GM21576 (cell line): Measurements from ENCODE around the gene KRTAP10-12.

Source experiments
- ATAC-seq: cut with Tn5 transposase; IDR thresholded peaks from one replicate; pipeline ENCODE4 v1.9.1; 2021; ENCODE audit warnings: mild to moderate bottlenecking, moderate library complexity; ENCODE audit not compliant: unreplicated experiment

Gene KRTAP10-12

GRCh38 chr21:44710756-44711326 is 13.9 kb downstream of the KRTAP10-12 start:
- no peak for ATAC-seq

DNA sequence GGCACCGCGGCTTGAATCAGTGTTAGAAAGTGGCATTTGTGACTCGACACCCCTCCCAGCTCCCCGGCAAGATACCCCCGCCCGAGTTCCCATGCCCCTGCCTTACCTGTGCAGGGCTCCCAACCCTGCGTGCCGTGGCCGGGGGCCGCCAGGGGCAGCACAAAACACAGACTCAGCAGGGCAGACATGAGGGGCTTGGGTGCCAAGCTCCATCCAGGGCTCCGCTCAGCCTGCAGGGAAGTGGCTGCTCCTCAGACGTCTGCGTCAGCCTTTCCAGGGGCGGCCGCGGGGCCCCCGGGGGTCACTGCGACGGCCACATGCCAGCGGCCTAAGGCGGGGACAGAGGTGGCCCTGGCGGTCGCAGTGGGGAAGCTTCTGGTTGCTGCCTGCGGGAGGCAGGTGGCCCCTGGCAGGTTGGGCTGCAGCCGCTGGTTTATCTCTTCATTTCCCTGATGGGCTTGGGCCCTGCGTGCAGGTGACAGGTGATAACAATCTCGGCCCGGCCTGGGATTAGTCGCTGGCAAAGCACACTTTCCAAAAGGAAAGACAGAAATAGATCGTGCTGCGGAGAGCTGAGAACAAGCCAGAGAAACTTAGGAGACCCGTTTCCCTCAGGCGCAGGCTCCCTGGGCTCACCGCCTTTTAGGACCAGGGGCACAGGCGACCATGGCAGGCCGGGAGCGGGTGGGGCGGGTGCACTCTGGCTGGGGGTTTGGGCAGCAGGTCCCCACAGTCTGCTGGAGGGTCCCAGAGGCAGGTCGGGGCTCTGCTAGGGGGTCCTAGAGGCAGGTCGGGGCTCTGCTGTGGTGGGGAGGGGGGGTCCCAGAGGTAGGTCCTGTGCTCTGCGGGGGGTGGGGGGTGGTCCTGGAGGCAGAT is 14.6 kb downstream of the KRTAP10-12 start, which contains the start of gene TSPEAR:
Gene TSPEAR, minus strand, starts transcription at position 246 of the 876 bp plus-strand sequence. Its CDS starts 58 bp downstream, at position 188.
- no peak for ATAC-seq

- ATAC-seq, result no peak
Observed at GRCh38 chr21:44712203-44713028, 15.4 kb downstream of the KRTAP10-12 start.

GRCh38 chr21:44713130-44713529 is 16.2 kb downstream of the KRTAP10-12 start:
- no peak for ATAC-seq

GRCh38 chr21:44713846-44714245 is 16.9 kb downstream of the KRTAP10-12 start:
- no peak for ATAC-seq

DNA sequence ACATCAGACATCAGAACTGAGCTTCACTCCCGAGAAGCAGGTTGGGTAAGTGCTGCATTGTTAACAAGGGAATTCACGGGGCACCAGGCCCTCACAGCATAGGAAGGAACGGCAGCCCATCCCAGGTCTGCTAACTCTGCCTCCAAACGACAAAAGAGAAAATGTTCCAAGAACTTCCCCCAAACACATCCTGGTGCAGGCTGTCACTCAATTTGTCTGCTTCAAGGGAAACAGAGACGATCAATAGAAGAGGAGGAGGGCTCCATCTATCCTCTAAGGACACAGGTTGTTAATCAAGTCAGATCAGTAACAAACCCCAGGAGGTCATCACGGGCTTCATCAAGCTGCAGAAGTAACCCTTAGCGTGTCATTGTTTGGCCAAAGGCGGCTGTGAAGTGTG is 17.9 kb downstream of the KRTAP10-12 start:
- ATAC-seq, result no peak

- ATAC-seq, result no peak
Observed at GRCh38 chr21:44716984-44717383, 20.0 kb downstream of the KRTAP10-12 start.

DNA sequence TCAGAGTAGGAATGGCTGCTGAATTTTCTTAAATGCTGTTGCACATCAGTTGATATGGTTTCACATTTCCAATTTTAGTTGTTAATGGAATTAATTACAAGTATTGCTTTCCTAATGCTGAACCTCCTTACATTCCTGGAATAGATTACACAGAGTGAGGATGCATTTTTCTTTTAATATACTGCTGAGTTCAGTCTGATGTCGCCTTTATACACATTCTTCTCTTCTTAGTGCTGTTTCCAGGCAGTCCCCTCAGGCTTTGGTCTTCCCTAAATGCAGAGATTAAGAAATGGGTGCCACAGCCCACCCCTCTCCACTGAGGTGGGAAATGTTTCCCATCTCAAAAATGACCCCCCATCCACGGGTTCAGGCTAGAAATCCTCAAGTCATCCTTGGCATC is 21.1 kb downstream of the KRTAP10-12 start:
- ATAC-seq, result no peak

DNA sequence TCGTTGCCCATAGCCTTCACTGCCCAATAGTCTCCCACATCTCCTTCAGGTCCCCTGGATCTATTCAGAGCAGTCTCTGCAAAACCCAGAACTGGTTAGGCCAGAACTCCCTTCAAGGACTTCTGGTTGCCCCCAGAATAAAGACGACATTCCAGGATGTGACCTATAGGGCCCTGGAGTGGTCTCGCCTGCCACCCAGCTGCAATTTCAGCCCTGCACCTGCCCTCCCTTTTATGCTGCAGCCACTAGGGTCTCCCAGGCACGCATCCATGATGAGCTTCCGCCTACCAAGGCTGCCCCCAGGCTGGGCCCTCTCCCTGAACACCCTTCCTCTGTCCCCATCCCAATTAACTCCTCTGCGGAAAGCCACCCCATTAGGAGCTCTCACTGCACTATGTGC is 21.6 kb downstream of the KRTAP10-12 start:
- no peak for ATAC-seq

- ATAC-seq, result no peak
Observed at GRCh38 chr21:44720170-44720569, 23.2 kb downstream of the KRTAP10-12 start.

GRCh38 chr21:44722731-44723130 is 25.8 kb downstream of the KRTAP10-12 start:
- ATAC-seq, result no peak

- no peak for ATAC-seq
Observed at GRCh38 chr21:44723177-44724131, 26.5 kb downstream of the KRTAP10-12 start.

- ATAC-seq, result no peak
Observed at GRCh38 chr21:44724196-44724595, 27.2 kb downstream of the KRTAP10-12 start.

DNA sequence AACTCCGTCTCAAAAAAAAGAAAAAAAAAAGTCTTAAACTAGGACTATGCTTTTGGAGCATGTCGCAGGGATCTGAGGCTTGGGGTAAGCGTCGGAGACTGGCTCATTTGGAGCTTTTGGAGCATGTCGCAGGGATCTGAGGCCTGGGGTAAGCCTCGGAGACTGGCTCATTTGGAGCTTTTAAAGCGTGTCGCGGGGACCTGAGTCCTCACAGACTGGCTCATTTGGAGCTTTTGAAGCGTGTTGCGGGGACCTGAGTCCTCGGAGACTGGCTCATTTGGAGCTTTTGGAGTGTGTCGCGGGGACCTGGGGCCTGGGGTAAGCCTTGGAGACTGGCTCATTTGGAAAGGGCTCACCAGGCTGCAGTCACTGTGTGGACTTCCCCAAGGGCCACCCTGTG is 28.0 kb downstream of the KRTAP10-12 start:
- no peak for ATAC-seq

- no peak for ATAC-seq
Observed at GRCh38 chr21:44726826-44727225, 29.9 kb downstream of the KRTAP10-12 start.

- ATAC-seq, result no peak
Observed at GRCh38 chr21:44727321-44727720, 30.3 kb downstream of the KRTAP10-12 start.

DNA sequence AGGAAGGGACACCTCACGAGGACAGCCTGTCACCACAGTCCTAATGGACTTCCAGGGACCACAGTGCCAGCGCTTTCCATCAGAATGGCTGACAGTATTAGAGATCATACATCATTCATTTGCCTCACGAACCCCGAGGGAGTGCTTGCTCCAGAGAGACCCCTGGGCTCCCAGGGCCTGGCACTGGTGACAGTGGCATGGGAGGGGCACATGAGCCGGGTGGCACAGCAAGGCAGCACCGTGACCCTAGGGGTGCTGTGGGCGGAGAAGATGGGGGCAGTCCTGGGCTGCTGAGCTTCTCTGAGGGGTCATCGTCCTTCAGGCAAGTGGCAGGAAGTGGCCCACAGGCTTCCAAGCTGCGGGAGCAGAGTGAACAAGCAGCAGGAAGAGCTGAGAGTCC is 30.8 kb downstream of the KRTAP10-12 start:
- no peak for ATAC-seq

DNA sequence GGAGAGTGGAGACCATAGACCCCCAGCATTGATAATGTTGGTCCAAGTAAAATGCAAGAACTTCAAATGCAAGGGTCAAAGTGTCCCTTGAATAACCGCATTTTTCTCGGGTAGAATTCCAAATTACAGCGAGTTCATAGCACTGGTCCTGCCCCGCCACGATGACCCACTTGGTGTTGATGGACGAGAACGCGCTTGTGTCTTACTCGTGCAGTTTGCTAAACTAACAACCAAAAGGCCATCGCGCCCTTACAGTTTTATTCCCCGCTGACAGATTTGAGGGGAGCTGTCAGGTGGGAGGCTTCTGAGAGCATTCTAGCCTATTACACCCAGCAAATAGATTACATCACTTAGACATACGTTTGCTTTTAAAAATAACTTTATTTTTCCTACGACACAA is 31.7 kb downstream of the KRTAP10-12 start:
- no peak for ATAC-seq

DNA sequence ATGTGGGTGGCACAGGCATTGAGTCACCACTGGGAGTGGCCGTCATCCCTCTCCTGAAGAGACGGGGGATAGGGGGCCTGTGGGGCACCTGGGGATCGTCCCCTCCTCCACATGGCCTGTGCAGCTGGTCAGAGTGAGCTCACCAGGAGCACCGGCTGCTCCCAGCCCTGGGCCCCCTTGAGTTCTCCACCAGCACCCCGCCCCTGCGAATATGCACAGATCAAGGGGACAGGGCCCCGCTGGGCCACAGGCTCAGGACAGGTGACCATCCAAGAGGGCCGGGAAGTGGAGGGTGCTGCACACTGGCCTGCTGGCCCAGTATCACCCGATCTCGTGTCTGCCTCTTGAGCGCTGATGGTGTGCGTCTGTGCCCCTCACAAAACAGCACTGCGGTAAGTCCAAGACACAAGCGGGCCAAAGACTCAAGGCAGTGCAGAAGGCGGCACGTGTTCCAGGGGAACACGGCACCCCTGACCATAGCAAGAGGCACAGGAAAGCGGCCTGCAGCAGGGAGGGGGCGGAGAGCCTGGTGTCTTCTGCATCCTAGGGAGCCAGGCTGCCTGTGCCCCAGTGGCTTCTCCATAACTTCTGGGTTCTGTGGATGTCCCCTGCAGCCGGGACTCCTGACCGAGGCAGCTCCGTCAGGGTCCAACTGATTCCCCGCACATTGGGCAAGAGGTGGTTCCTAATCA is 32.5 kb downstream of the KRTAP10-12 start:
- ATAC-seq, result no peak

- no peak for ATAC-seq
Observed at GRCh38 chr21:44730028-44730395, 33.0 kb downstream of the KRTAP10-12 start.
